GM21717 (cell line): Measurements from ENCODE around the gene LRRC4C.
"Not testable (repeated sequence)": the region's sequence is repeated elsewhere in the genome, so short reads cannot be mapped to it uniquely, and the experiment has no call there.

ENCODE experiments used
- ATAC-seq: cut with Tn5 transposase; IDR thresholded peaks from one replicate; pipeline ENCODE4 v1.9.1; 2021; ENCODE audit warnings: mild to moderate bottlenecking, moderate library complexity; ENCODE audit not compliant: unreplicated experiment

Gene LRRC4C

DNA sequence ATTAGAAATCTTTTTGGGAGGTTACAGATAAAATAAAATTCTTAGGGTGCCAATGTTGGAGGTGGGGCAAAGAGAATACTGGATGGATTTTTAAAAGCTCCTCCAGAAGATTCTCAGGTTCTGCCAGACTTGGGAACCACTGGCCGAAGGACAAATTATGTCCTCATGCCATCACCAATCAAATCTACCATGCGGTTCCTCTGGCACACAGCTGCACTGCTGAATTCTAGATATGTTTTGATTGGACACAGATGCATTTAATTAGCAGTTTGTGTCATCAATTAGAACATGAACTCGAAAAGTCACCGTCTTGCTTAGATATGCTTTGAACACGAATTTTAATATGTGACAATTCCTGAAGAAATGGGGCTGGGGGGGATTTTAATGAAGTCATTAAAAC, 1269.2 kb downstream of the LRRC4C start:
- no peak for ATAC-seq

DNA sequence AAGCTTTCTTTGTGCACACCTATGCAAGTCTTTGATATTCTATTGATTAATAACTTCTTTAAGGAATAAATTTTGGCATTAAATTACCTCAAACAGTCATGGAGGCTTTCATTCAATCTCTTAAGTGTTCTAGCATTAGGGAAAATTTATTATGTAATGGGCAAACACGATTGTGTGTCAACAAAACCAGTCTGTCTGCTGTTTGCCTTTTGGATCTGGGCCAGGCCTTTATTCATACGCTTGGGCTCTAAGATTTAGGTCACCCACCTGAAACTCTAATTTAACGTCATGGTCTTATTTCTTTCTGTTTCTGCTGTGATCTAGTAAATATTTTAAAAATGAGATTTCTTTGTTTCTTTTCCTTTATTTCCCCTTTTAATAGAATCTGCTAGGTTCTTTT, 1270.6 kb downstream of the LRRC4C start:
- no peak for ATAC-seq

DNA sequence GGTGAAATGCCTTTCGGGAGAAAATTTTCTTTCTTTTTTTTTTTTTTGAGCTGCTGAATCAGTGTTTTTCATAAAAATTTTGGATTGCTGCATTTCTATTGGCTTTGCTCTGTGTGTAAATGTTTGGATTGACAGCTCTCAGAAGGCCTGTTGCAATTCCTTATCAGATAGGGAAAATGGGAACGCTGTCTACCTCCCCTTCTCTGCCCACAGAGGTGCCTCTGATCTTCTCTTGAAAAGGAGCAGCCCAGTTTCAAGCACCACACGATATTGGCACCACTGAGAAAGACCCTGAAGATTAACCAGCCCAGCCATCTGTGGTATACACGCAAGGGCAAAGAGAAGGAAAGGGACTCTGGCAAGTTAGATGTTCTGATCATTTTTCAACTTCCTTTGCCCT, 1272.2 kb downstream of the LRRC4C start:
- ATAC-seq, result no peak

DNA sequence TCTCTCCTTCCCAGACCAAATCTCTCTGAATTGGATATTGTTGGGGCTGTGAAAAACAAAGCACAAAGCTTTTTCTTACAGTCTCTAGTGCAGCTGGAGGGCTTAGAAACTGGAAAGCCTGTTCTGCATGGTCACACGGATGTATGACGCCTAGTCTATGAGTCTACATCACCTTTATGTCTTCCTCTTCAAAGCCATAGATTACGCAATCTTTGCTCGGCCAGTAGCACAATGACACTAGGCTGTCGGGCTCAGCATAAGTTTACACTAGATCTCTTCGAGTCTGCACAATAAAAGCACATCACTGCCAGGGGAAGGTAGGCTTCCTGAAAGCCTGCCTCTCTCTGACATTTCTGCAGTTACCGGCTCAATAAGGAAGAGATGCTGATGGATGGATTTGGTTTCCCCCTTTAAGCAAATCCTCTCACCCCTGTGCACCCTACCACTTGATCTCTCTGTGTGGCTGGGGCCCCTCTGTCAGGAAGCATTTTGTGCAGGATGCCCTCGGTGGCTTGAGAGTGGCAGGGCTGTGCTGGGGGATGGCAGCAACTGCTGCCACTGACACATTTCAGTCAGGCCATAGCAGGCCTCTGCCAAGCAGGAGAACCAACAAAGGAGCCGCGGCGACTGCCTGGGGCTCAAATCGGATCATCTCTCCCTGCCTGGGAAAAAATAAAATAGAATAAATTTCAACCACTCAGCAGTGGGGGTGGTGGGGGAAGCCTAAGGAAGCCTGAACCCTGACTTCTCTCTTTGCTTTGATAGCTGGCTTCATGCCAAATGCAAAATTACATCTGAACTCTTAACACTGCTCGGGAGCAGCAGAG, 1272.8 kb downstream of the LRRC4C start:
- no peak for ATAC-seq

DNA sequence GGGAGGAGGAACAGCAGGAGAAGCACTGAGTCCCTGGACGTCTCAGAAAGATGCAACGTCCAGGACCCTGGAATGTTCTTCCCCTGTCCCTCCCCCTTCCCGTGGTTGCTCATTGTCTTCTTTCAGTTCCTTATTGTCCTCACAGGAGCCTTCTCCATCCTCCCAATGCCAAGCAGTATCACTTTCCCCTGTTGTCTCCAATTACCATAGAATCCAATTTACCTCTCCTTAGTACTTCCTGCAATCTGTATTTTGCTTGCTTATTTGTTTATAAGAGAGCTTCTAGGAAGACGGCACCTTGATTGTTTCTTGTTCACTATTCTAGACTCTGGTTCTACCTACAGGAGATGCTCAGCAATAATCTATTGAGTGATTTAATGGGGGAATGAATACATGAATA, 1273.7 kb downstream of the LRRC4C start:
- no peak for ATAC-seq

DNA sequence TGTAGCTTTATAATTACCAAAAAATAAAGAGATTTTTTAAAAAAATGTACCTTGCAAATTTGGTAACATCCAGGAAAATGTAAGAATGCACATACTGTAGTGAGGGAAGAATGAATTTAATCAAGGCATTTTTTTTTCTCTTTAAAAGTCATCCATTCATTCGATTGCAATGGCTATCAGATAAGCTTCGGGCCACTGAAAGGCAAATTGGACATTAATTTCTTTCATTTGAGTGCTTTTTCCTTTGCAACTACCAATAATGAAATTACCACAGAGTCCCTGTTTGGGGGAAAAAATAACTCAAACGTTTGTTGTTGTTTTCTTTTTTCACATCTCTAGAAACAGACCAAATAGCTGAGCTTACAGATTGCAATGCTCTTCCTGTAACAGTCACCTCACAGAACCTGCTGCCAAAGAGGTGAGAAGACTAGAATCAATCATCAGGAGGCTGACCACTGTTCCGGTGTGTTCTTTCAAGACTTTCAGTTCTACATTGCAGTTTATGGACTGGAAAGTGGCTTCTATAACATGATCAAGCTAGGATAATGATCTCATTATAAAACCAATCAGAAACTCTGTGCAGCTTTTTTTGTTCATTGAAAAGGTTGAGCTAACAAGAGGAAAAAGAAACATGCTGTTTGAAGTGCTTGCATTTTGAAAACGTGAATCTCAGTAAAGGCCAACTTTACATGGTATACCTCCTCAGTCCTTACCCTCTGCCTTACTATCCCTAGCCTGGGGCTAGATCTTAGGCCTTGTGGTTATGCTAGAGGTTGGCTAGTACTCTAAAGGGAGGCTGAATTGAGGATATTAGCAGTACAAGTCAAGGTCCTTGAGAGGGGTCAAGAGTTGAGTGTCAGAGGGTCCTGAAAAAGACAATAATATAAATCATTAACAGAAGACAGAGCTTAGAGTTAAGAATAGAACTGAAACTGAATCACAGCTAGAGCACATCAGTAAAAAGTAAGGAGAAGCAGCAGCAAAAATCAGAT, 1276.1 kb downstream of the LRRC4C start:
- peak; percentile 96 for ATAC-seq

DNA sequence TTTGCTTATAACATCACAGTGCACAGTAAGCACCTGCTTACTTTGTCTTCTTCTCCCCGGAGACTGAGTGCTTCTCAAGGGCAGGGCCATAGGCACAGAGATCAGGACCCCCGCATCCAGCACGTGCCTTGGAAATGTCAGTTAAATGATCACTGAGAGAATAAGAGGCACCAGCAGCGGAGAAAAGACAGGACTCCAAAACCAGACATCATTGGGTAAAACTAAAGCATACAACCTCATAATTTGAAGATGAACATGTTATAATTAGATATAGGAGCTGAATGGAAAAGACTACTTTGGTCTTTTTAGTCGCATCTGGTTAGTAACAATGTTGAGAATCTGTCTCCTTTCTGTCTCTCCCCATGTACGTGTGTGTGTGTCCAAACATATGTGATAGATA, 1279.9 kb downstream of the LRRC4C start:
- ATAC-seq, result no peak

DNA sequence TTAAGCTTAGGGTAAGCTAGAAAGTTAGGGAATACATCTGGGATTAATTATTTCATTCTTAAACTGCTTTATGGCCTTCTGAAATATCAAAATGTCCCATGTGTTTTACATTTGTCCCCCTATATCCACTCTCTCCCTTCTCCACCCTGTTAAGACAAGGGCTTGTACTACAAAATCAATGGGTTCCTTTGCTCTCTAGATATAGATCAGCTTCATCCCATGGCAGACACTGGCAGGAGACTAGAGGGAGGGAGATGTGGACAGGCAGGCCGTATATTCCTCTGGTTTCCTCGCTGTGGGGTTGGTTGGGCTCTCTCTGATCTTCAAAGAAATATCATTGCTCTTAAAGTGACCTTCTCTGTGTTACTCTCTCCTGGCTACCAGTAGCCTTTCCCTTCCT, 1281.0 kb downstream of the LRRC4C start:
- no peak for ATAC-seq

DNA sequence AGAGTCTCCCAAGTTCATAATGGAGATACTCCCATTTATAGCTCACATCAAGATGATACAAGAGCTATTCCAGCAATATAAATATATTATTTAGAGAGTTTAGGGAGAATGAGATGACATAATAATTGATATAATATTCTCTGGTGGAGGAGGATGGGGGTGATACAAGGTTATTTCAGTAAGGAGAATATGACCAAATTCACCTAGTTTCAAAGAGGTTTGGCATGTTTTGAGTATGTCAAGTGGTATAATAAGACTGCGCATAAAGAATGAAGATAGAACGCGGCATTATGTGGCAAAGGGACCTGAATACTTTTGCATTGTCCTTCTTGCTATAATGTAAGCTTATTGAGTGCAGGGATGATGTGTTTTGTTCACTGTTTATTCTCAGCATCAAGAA, 1283.5 kb downstream of the LRRC4C start:
- no peak for ATAC-seq

DNA sequence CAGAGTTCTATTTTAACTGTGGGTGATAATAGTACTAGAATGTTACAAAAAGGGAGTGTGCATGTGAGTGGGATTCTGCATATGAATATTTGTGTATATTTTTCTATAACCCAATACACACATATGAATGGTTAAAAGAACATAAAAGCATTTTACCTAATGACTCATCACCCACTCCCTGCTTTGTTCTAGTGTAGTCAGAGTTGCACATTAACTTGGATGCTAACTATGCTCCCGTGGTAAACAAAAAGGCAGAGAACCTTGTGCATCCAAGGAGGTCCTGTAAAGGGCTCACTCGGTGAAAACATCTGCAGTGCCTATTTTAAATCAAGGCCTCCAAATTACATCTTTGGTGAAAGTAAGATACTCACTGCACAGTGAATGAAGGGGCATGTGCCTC, 1289.4 kb downstream of the LRRC4C start:
- ATAC-seq, result no peak

DNA sequence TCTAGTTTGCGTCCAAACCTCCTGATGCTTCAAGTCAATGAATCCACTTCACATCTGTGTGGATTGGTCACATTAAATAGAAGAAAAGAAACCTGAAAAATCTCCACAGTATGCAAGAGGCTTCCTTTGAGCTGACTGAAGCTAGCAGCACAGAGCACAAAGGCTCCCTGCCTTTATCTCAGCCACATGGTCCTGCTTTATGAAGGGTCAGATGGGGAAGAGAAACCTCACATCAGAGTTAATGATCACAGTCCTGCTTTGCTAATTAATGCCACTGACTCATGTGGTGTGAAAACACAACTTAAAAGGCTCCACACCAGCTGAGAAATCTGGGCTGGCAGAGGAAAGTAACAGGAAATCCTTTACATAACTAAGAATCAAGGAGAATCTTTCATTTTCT, 1291.0 kb downstream of the LRRC4C start:
- peak; percentile 90 for ATAC-seq

DNA sequence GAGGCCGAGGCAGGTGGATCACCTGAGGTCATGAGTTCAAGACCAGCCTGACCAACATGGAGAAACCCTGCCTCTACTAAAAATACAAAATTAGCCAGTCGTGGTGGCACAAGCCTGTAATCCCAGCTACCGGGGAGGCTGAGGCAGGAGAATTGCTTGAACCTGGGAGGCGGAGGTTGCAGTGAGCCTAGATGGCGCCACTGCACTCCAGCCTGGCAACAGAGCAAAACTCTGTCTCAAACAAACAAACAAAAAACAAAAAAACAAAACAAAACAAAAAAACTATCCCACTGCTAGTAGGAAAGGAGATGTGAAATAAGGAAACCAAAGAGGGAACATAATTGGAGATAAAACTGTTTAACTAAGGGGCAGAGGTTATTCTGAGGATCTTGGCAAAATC, 1291.6 kb downstream of the LRRC4C start:
- ATAC-seq, result not testable (repeated sequence)

DNA sequence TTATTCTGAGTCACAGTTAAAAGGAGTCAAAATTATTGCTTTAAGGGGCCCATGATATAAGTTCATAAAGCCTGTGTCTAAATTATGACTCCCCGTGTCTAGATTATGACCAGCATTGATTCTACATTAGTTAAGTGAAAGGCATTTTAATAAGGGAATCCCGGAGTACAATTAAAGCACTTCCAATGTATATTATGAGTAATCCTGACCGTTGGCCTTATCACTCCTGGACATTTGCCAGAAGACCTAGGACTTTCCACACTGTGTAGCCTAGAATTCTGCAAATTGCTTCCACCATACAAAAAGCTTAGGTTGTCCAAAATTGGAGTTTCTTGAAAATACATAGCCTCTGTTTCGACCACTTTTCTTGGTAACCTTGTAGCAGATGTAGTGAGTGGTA, 1292.6 kb downstream of the LRRC4C start:
- no peak for ATAC-seq

DNA sequence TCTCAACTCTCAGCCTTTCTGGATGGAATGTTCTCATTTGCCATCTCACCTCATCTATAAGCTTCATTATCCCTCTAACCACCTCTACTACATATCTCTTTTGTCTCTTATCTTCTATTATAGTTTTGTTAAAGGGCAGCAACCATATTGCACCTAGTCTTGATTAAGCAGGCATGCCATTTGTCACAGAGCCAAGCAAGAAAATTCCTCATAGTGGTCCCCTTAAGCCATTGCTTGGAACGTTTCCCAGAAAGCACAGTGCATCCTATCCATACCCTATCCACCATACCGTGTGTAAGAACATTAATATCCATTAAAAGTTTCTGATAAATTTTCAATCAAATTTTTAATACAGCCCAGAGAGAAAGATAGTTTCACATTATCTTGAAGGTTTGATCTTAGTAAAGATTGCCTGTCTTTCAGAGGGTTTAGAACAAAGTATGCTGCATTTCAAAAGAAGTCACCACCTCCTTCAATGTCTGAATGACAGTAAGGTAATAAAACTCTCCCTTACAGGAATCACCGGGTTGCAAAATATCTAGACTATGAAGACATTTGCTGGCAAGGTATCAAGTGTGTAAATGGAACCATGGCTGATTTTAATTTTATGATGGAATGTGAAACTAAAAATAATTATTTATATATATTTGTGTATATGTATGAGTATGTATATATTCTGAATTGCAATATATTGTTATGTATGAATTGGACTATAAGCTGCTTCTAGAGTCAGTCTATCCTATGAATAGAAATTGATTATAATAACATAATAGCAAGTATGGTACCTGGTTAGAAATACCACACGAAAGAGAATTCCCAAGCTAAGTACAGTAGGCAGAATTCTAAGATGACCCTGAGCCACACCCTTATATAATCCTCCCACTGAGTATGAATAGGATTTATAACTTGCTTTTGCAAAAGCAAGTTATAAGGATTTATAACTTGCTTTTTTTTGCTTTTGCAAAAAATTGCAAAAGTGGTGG, 1296.3 kb downstream of the LRRC4C start:
- ATAC-seq, result no peak

DNA sequence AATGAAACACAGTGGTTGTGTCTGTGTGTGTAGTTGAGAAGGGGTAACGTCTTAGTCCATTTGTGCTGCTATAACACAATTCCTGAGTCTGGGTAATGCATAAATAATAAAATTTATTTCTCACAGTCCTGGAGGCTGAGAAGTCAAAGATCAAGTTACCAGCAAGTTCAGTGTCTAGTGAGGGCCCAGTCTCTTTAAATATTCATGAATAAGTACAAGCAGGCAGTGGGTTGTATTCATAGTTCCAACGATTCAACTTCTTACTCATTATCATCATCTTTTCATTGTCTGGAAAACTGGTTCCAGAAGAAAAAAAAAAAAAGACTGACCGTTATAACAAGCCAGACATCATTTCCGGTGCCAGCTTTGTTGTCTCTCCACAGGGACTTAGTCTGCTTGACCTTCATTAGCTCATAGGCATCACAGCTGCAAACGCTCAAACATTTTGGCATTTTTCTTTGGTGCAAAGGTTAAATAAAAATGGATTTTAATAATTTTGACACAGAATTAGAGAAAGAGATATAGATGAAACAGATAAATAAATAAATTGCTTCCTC, 1297.5 kb downstream of the LRRC4C start:
- ATAC-seq, result no peak

DNA sequence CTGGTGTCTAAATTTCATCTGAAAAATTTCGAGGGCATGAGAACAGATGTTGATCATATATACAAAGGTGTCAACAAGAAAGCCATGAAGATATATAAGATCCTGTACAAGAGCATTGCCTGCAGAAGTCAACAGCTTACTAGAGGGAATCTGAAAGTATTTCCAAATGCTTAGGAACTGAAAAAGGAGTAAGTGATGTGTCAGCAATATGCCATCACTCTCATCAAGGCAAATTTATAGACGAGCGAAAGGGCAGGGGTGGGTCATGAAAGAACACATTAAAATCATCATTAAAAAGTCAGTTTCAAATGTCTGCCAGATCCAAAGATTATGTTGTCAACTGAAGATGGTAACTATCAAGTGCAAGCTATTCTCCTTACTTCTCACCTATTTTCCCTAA, 1299.0 kb downstream of the LRRC4C start:
- no peak for ATAC-seq

DNA sequence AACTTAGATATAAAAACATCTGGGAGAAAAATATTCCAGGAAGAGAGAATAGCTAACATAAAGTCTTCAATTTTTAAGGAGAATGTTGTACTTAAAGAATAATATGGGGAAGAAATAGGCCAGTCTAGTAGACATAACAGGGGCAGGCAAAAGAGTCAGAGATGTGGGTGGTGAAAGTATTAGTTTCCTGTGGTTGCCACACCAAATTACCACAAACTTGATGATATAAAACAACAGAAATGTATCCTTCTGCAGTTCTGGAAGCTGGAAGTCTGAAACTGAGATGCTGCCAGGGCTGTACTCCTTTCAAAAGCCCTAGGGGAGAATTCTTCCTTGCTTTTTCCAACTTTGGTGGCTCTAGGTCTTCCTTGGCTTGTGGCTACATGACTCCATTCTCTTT, 1309.7 kb downstream of the LRRC4C start:
- no peak for ATAC-seq

DNA sequence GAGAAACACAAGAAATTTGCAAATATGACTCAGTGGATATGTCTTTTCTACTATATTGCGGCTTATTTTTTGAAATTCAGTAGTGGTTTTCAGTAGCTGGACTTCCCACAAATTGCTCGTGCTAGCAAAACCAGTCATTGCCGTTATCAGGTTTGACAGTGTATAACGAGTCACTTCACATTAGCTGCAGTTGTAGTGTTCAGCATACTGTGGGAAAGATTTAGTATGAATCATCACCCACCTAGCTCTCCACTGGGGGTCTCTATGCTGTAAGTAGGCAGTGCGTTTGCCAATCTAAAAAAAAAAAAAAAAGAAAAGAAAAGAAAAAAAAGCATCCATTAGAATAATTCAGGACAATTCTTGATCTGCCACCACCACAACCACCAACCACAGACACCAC, 1318.9 kb downstream of the LRRC4C start:
- no peak for ATAC-seq

DNA sequence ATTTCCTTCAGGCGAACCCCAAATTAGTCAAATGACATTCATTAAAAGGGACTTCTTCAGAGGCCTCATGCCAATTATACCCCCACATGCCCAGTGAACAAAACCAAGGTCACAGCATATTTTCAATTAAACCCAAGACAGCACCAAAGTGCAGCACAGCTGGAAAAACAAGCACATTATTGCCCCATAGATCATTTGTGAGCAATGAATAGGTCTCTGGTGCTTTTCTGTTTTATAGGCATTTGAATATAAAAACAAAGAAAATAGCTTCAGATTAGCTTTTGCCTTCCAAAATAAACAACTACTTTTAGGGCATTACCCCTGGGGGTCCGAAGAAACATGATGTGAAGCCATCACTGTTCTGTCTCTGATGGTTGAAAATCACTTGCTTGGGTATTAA, 1319.9 kb downstream of the LRRC4C start:
- ATAC-seq, result no peak

DNA sequence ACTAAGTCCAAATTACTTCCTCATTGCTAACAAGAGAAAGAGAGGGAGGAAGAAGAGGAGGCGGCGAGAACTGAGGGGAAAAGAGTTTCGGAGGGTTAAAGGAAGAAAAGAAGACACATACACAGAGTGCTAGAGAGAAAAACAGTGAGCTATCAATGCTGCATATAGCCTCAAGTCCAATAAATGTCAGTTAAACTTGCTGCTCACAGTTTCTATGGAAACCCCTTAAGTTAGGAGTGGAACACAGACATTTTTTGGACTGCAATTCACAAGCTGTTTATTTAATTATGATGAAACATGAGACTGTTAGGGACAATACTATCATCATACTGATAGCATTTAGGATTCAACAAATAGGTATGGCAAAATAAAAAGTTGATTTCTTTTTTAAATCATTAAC, 1320.4 kb downstream of the LRRC4C start:
- no peak for ATAC-seq
